Stomach (tissue), 4 donors: ENCODE measurements around the gene HDGFL3.

Source experiments
- CTCF ChIP-seq, 7 experiments: fragments of 450-650 bp in 4 of 7; fragments of 200-600 bp in 3 of 7; sonication (generic) in 3 of 7; IDR thresholded peaks; one replicate each; pipeline ENCODE4 v1.5.1; 2016 to 2019; ENCODE audit warnings: antibody characterized with exemption in 7 of 7, control low read depth in 2 of 7, mild to moderate bottlenecking in 1 of 7
- EP300 ChIP-seq: sonication (generic); formaldehyde crosslinking; IDR thresholded peaks from one replicate; pipeline ENCODE4 v1.6.1; 2017; ENCODE audit warnings: antibody characterized with exemption
- POLR2A ChIP-seq, 4 donors: fragments of 450-650 bp; IDR thresholded peaks; one replicate each; pipeline ENCODE4 v1.6.1; 2016; ENCODE audit warnings: antibody characterized with exemption in 4 of 4, control low read depth in 2 of 4, mild to moderate bottlenecking in 1 of 4, moderate library complexity in 1 of 4
- POLR2AphosphoS5 ChIP-seq, 3 donors: sonication (generic); formaldehyde crosslinking; IDR thresholded peaks; one replicate each; pipeline ENCODE4 v1.6.1; 2016; ENCODE audit warnings: antibody characterized with exemption in 3 of 3

- no peak for TF ChIP-seq CTCF (IDR thresholded peaks at IDR 0.05)
- no peak for TF ChIP-seq POLR2A (IDR thresholded peaks at IDR 0.05)
- no peak for TF ChIP-seq EP300
- no peak for TF ChIP-seq POLR2AphosphoS5 (IDR thresholded peaks at IDR 0.05)
Observed at GRCh38 chr15:83129791-83130190, 77.8 kb downstream of the HDGFL3 start.
